ENCODE data around the gene PLEKHG4. TPM values are rescaled to one million over a fixed set of nuclear protein-coding genes. Genes with fewer than 3 reads are reported as not detected.

PLEKHG4 gene
- total and polyA plus RNA-seq, 9 donors = 7.6 to 13.2 (median 10.1) TPM

- Histone ChIP-seq H3K36me3 (ENCODE audit: control insufficient read depth, insufficient read depth, low read length) (peaks cover 55% of the 10 kb centered on the region), H3K9me3 (replicated peaks; ENCODE audit: control insufficient read depth, low read depth, low read length) (no peaks in the 10 kb centered on the region), H3K4me1 (ENCODE audit: control insufficient read depth, insufficient read depth, low read length) (peaks cover 7% of the 10 kb centered on the region), H3K4me3 (ENCODE audit: low read length) (no peak overlapping the region), H3K27me3 (ENCODE audit: control insufficient read depth, insufficient read depth, low read length) (no peaks in the 10 kb centered on the region), H3K27ac (ENCODE audit: low read length) (no peak overlapping the region)
- WGBS (ENCODE audit: insufficient coverage) = 71% methylated on average over 32 of the region's 50 CpGs
- DNase-seq = no peak
Measured at GRCh38 chr16:67236563-67237395, 42.6 kb upstream of the PLEKHG4 start.

- H3K9me3 ChIP-seq (replicated peaks; ENCODE audit: control insufficient read depth, low read depth, low read length) = no peaks in the 10 kb centered on the region
- H3K36me3 ChIP-seq (ENCODE audit: control insufficient read depth, insufficient read depth, low read length) = peaks cover 53% of the 10 kb centered on the region
- DNase-seq = no peak
- no peak overlapping the region for H3K4me3 ChIP-seq (ENCODE audit: low read length)
- WGBS (ENCODE audit: insufficient coverage) = 63% methylated on average over 8 of the region's 16 CpGs
- no peak overlapping the region for H3K27ac ChIP-seq (ENCODE audit: low read length)
- H3K27me3 ChIP-seq (ENCODE audit: control insufficient read depth, insufficient read depth, low read length) = no peaks in the 10 kb centered on the region
- H3K4me1 ChIP-seq (ENCODE audit: control insufficient read depth, insufficient read depth, low read length) = peaks cover 12% of the 10 kb centered on the region
Measured at GRCh38 chr16:67237396-67238277, 41.7 kb upstream of the PLEKHG4 start.

- peaks cover 51% of the 10 kb centered on the region for H3K36me3 ChIP-seq (ENCODE audit: control insufficient read depth, insufficient read depth, low read length)
- no peaks in the 10 kb centered on the region for H3K9me3 ChIP-seq (replicated peaks; ENCODE audit: control insufficient read depth, low read depth, low read length)
- no CpG with 5 or more reads among the region's 3 CpGs for WGBS (ENCODE audit: insufficient coverage)
- no peak for DNase-seq
- H3K27me3 ChIP-seq (ENCODE audit: control insufficient read depth, insufficient read depth, low read length) = no peaks in the 10 kb centered on the region
- H3K4me1 ChIP-seq (ENCODE audit: control insufficient read depth, insufficient read depth, low read length) = peaks cover 12% of the 10 kb centered on the region
- no peak overlapping the region for H3K27ac ChIP-seq (ENCODE audit: low read length)
- no peak overlapping the region for H3K4me3 ChIP-seq (ENCODE audit: low read length)
Measured at GRCh38 chr16:67238278-67238575, 41.1 kb upstream of the PLEKHG4 start.

- H3K9me3 ChIP-seq (replicated peaks; ENCODE audit: control insufficient read depth, low read depth, low read length) = no peaks in the 10 kb centered on the region
Measured at GRCh38 chr16:67238806-67239470, 40.4 kb upstream of the PLEKHG4 start.

GRCh38 chr16:67240506-67240905 is 38.8 kb upstream of the PLEKHG4 start:
- no peaks in the 10 kb centered on the region for H3K27me3 ChIP-seq (ENCODE audit: control insufficient read depth, insufficient read depth, low read length)
- H3K9me3 ChIP-seq (replicated peaks; ENCODE audit: control insufficient read depth, low read depth, low read length) = no peaks in the 10 kb centered on the region
- no peak overlapping the region for H3K27ac ChIP-seq (ENCODE audit: low read length)
- H3K4me3 ChIP-seq (ENCODE audit: low read length) = no peak overlapping the region
- WGBS (ENCODE audit: insufficient coverage) = no CpG with 5 or more reads among the region's 4 CpGs
- H3K4me1 ChIP-seq (ENCODE audit: control insufficient read depth, insufficient read depth, low read length) = peaks cover 35% of the 10 kb centered on the region
- H3K36me3 ChIP-seq (ENCODE audit: control insufficient read depth, insufficient read depth, low read length) = peaks cover 32% of the 10 kb centered on the region
- no peak for DNase-seq

More at GRCh38 chr16:67238806-67239470, 40.4 kb upstream of the PLEKHG4 start:
- WGBS (ENCODE audit: insufficient coverage) = 76% methylated on average over 2 of the region's 9 CpGs
- Histone ChIP-seq H3K36me3 (ENCODE audit: control insufficient read depth, insufficient read depth, low read length) (peaks cover 45% of the 10 kb centered on the region), H3K27ac (ENCODE audit: low read length) (no peak overlapping the region), H3K4me1 (ENCODE audit: control insufficient read depth, insufficient read depth, low read length) (peaks cover 19% of the 10 kb centered on the region), H3K4me3 (ENCODE audit: low read length) (no peak overlapping the region), H3K27me3 (ENCODE audit: control insufficient read depth, insufficient read depth, low read length) (no peaks in the 10 kb centered on the region)
- DNase-seq = no peak

- Histone ChIP-seq H3K4me3 (ENCODE audit: low read length) (no peak overlapping the region), H3K36me3 (ENCODE audit: control insufficient read depth, insufficient read depth, low read length) (peaks cover 24% of the 10 kb centered on the region), H3K9me3 (replicated peaks; ENCODE audit: control insufficient read depth, low read depth, low read length) (no peaks in the 10 kb centered on the region), H3K4me1 (ENCODE audit: control insufficient read depth, insufficient read depth, low read length) (peaks cover 40% of the 10 kb centered on the region), H3K27me3 (ENCODE audit: control insufficient read depth, insufficient read depth, low read length) (no peaks in the 10 kb centered on the region), H3K27ac (ENCODE audit: low read length) (no peak overlapping the region)
- DNase-seq = no peak
- 65% methylated on average over 4 of the region's 10 CpGs for WGBS (ENCODE audit: insufficient coverage)
Measured at GRCh38 chr16:67241008-67241900, 38.1 kb upstream of the PLEKHG4 start.

GRCh38 chr16:67242138-67242730 is 37.1 kb upstream of the PLEKHG4 start:
- Histone ChIP-seq H3K27me3 (ENCODE audit: control insufficient read depth, insufficient read depth, low read length) (no peaks in the 10 kb centered on the region), H3K9me3 (replicated peaks; ENCODE audit: control insufficient read depth, low read depth, low read length) (no peaks in the 10 kb centered on the region), H3K27ac (ENCODE audit: low read length) (no peak overlapping the region), H3K36me3 (ENCODE audit: control insufficient read depth, insufficient read depth, low read length) (peaks cover 16% of the 10 kb centered on the region), H3K4me3 (ENCODE audit: low read length) (no peak overlapping the region), H3K4me1 (ENCODE audit: control insufficient read depth, insufficient read depth, low read length) (peaks cover 46% of the 10 kb centered on the region)
- no peak for DNase-seq
- WGBS (ENCODE audit: insufficient coverage) = 72% methylated on average over 3 of the region's 4 CpGs

GRCh38 chr16:67243481-67243880 is 35.9 kb upstream of the PLEKHG4 start:
- peaks cover 6% of the 10 kb centered on the region for H3K36me3 ChIP-seq (ENCODE audit: control insufficient read depth, insufficient read depth, low read length)
- peaks cover 56% of the 10 kb centered on the region for H3K4me1 ChIP-seq (ENCODE audit: control insufficient read depth, insufficient read depth, low read length)
- WGBS (ENCODE audit: insufficient coverage) = 100% methylated on average over 1 of the region's 4 CpGs
- no peak for DNase-seq
- H3K27ac ChIP-seq (ENCODE audit: low read length) = peak overlapping the region; percentile 94
- no peaks in the 10 kb centered on the region for H3K9me3 ChIP-seq (replicated peaks; ENCODE audit: control insufficient read depth, low read depth, low read length)
- peaks cover 6% of the 10 kb centered on the region for H3K27me3 ChIP-seq (ENCODE audit: control insufficient read depth, insufficient read depth, low read length)
- H3K4me3 ChIP-seq (ENCODE audit: low read length) = no peak overlapping the region
